WTC11 (cell line): ENCODE data around the gene HSPA4. TPM values are rescaled to one million over a fixed set of nuclear protein-coding genes. Genes with fewer than 3 reads are reported as not detected.

Experiments used
- ATAC-seq: fragments of 200-7000 bp; cut with Tn5 transposase; 2 replicates; pipeline ENCODE4 v1.10.0; 2021; ENCODE audit warnings: mild to moderate bottlenecking, moderate library complexity
- CTCF ChIA-PET: fragments of 300-600 bp; sonication (Branson Sonifier 250); formaldehyde crosslinking; loops from one replicate; lab custom pipeline; 2021; ENCODE audit warnings: antibody characterized with exemption; lab: Charles Lee
- POLR2A ChIA-PET: fragments of 350-600 bp; sonication (Branson Sonifier 250); formaldehyde crosslinking; loops from one replicate; lab custom pipeline; 2021; ENCODE audit warnings: antibody characterized with exemption; lab: Charles Lee
- DNase-seq: peaks from one replicate; pipeline ENCODE4 v3.0.0; 2021; ENCODE audit warnings: low spot score
- H3K27ac Mint-ChIP-seq: 2 replicates; pipeline ENCODE4 v1.8.0; 2021; ENCODE audit warnings: mixed read lengths
- H3K27me3 Mint-ChIP-seq: 2 replicates; pipeline ENCODE4 v1.8.0; 2021; ENCODE audit warnings: low read depth, mild to moderate bottlenecking, moderate library complexity, mixed read lengths
- H3K36me3 Mint-ChIP-seq: 2 replicates; pipeline ENCODE4 v1.8.0; 2021; ENCODE audit warnings: mixed read lengths
- H3K4me1 Mint-ChIP-seq: 2 replicates; pipeline ENCODE4 v1.8.0; 2022; ENCODE audit warnings: mixed read lengths
- H3K4me3 Mint-ChIP-seq: 2 replicates; pipeline ENCODE4 v1.8.0; 2021; ENCODE audit warnings: mild to moderate bottlenecking, moderate library complexity, mixed read lengths
- H3K9me3 Mint-ChIP-seq: 2 replicates; pipeline ENCODE4 v1.8.0; 2021; ENCODE audit warnings: mixed read lengths
- AFF4 ChIP-seq: sonication (generic); formaldehyde crosslinking; IDR thresholded peaks from 2 replicates; pipeline ENCODE4 v1.8.1; 2023; ENCODE audit warnings: mild to moderate bottlenecking, missing genetic modification reagents, borderline replicate concordance
- ARID4B ChIP-seq: sonication (generic); formaldehyde crosslinking; IDR thresholded peaks from 2 replicates; pipeline ENCODE4 v1.8.0; 2023; ENCODE audit warnings: missing genetic modification reagents, mild to moderate bottlenecking, borderline replicate concordance
- ATF6 ChIP-seq: sonication (generic); formaldehyde crosslinking; IDR thresholded peaks from 2 replicates; pipeline ENCODE4 v1.8.1; 2023; ENCODE audit warnings: mild to moderate bottlenecking, missing genetic modification reagents
- E2F4 ChIP-seq: sonication (generic); formaldehyde crosslinking; IDR thresholded peaks from 2 replicates; pipeline ENCODE4 v1.8.1; 2022; ENCODE audit warnings: low read depth, mild to moderate bottlenecking, moderate library complexity, missing genetic modification reagents, borderline replicate concordance
- EMX1 ChIP-seq: fragments of 250-450 bp; sonication (Bioruptor Pico); IDR thresholded peaks from 2 replicates; pipeline ENCODE4 v1.8.0; 2021; ENCODE audit warnings: mild to moderate bottlenecking
- FOXP1 ChIP-seq: sonication (generic); formaldehyde crosslinking; IDR thresholded peaks from 2 replicates; pipeline ENCODE4 v1.8.0; 2022; ENCODE audit warnings: missing genetic modification reagents, mild to moderate bottlenecking, moderate library complexity, borderline replicate concordance
- IRF2 ChIP-seq: sonication (generic); formaldehyde crosslinking; IDR thresholded peaks from 2 replicates; pipeline ENCODE4 v1.8.0; 2022; ENCODE audit warnings: low read depth, missing genetic modification reagents, borderline replicate concordance
- JAZF1 ChIP-seq: fragments of 250-450 bp; sonication (Bioruptor Pico); IDR thresholded peaks from 2 replicates; pipeline ENCODE4 v1.9.0; 2021; ENCODE audit warnings: moderate library complexity, mild to moderate bottlenecking, inconsistent platforms
- MXD4 ChIP-seq: fragments of 250-450 bp; sonication (Bioruptor Pico); IDR thresholded peaks from 2 replicates; pipeline ENCODE4 v1.8.0; 2021; ENCODE audit warnings: mild to moderate bottlenecking, moderate library complexity, borderline replicate concordance
- NFATC4 ChIP-seq: fragments of 250-450 bp; sonication (Bioruptor Pico); IDR thresholded peaks from 2 replicates; pipeline ENCODE4 v1.9.0; 2021; ENCODE audit warnings: mild to moderate bottlenecking
- NFYB ChIP-seq: sonication (generic); formaldehyde crosslinking; conservative IDR thresholded peaks from 2 replicates; pipeline ENCODE4 v1.8.0; 2022; ENCODE audit warnings: low read depth, missing genetic modification reagents
- SMAD4 ChIP-seq: sonication (generic); formaldehyde crosslinking; IDR thresholded peaks from 2 replicates; pipeline ENCODE4 v1.8.0; 2022; ENCODE audit warnings: mild to moderate bottlenecking, missing genetic modification reagents
- TCF7 ChIP-seq: sonication (generic); formaldehyde crosslinking; IDR thresholded peaks from 2 replicates; pipeline ENCODE4 v1.8.0; 2022; ENCODE audit warnings: mild to moderate bottlenecking, low read depth, missing genetic modification reagents, moderate library complexity
- TEAD1 ChIP-seq: sonication (generic); formaldehyde crosslinking; IDR thresholded peaks from 2 replicates; pipeline ENCODE4 v1.8.0; 2022; ENCODE audit warnings: mild to moderate bottlenecking, missing genetic modification reagents
- TP53 ChIP-seq: sonication (generic); formaldehyde crosslinking; IDR thresholded peaks from 2 replicates; pipeline ENCODE4 v1.8.1; 2023; ENCODE audit warnings: mild to moderate bottlenecking, missing genetic modification reagents
- ZBTB21 ChIP-seq: sonication (generic); formaldehyde crosslinking; IDR thresholded peaks from 2 replicates; pipeline ENCODE4 v1.8.1; 2023; ENCODE audit warnings: mild to moderate bottlenecking, missing genetic modification reagents, borderline replicate concordance
- ZNF425 ChIP-seq: fragments of 250-450 bp; sonication (Bioruptor Pico); conservative IDR thresholded peaks from 2 replicates; pipeline ENCODE4 v1.9.0; 2021; ENCODE audit warnings: mild to moderate bottlenecking
- total RNA-seq: library from RNA; stranded (reverse); gene quantifications from 3 replicates; pipeline ENCODE4 v1.2.3, GENCODE V29; 2021

The HSPA4 gene
- total RNA-seq, 1 experiment from 2014 or later: 363 TPM

- no peak for TF ChIP-seq ARID4B (CRISPR knock-in tag)
- TF ChIP-seq TCF7: no peak
- TF ChIP-seq ZNF425 (CRISPR knock-in tag): no peak
- TF ChIP-seq FOXP1 (CRISPR knock-in tag): no peak
- no peak for TF ChIP-seq MXD4 (CRISPR knock-in tag)
- TF ChIP-seq, all 79 proteins: peak for 0
Observed at GRCh38 chr5:133032852-133033742, 18.7 kb upstream of the HSPA4 start (continued).

GRCh38 chr5:133034064-133034463 lies 17.7 kb upstream of the HSPA4 start:
- ChIA-PET POLR2A (no interaction called here), CTCF (interaction anchor here (0.7 kb wide), 1 partner anchor 23 kb away, joined by 3 read pairs; no protein-coding TSS in a partner anchor)
- Mint-ChIP-seq H3K4me3 (no peak overlapping the region), H3K4me1 (peaks cover 16% of the 10 kb centered on the region), H3K36me3 (no peaks in the 10 kb centered on the region), H3K27me3 (no peaks in the 10 kb centered on the region), H3K9me3 (no peaks in the 10 kb centered on the region), H3K27ac (no peak overlapping the region)
- ATAC-seq (no peak), DNase-seq (no peak)
- no peak for TF ChIP-seq IRF2 (CRISPR knock-in tag)
- no peak for TF ChIP-seq NFATC4 (CRISPR knock-in tag)
- TF ChIP-seq ATF6 (CRISPR knock-in tag): no peak
- no peak for TF ChIP-seq NFYB (CRISPR knock-in tag)
- TF ChIP-seq ZBTB21 (CRISPR knock-in tag): no peak
- TF ChIP-seq EMX1 (CRISPR knock-in tag): no peak
- TF ChIP-seq JAZF1: no peak
- no peak for TF ChIP-seq TP53 (CRISPR knock-in tag)
- no peak for TF ChIP-seq E2F4
- TF ChIP-seq AFF4 (CRISPR knock-in tag): no peak
- TF ChIP-seq TEAD1 (CRISPR knock-in tag): no peak
- TF ChIP-seq SMAD4 (CRISPR knock-in tag): no peak
